Eye (tissue), 1 donor: ENCODE measurements around the gene IL25.
"Not testable (repeated sequence)": the region's sequence is repeated elsewhere in the genome, so short reads cannot be mapped to it uniquely, and the experiment has no call there.

Experiments
- DNase-seq: peaks from one replicate; pipeline ENCODE4 v3.0.0-alpha.2; 2015

Gene IL25

DNA sequence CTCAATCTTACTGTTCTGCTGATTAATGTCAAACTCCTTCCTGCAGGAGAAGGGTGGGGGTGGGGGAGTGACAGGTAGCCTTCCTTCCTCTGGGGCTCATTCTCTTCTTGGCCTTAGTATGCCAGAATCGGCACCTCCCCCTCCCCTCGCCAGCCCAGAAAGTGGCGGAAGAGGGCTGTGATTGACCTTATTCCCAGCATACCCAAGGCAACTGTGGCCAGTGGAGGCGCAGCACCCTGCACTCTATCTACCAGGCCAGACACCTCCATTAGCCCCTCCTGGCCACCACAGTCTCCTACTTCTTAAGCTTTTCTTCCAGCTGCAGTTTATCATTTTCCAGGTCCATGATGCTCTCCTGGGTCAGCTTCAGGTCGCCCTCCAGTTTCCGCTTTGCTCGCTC is 20.0 kb downstream of the IL25 start:
- DNase-seq = no peak

DNA sequence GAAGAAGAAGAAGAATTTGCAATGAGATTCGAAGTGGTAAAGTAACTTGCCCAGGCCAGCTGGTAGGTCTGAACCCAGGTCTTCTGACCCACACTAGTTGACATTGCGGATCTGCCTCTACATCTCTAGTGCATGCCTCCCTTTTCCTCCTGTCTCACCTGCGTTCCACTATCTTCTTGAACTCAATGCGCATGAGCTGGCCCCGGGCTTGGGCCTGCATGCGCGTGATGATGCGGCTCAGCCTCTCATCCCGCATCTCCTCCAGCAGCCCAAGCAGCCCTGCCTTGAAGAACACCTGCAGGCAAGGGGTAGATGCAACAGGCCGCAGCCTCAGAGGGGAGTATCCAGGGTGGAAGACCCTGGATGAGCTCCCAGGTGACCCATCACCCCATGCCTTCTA is 23.5 kb downstream of the IL25 start:
- no peak for DNase-seq

GRCh38 chr14:23396781-23397407 is 24.3 kb downstream of the IL25 start:
- DNase-seq = no peak

GRCh38 chr14:23398348-23398747 is 25.7 kb downstream of the IL25 start:
- DNase-seq = no peak

DNA sequence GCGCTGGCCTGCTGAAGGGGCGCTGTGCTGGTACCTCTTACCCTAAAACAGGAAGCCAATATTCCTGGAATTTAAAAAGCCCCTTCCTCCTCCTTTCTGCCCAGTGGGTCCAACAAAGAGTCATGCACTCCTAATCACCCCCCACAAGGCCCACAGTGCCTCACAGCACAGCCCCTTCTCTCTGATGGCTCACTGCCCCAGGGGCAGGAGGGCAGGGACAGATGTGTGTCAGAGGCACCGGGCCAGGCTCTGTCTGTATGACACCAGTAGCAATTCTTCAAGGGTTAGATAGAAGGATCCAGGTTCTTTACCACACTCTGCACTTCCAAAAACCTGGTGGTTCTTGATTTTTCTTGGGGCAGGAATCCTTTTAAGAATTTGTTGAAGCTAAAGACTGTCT is 26.5 kb downstream of the IL25 start:
- DNase-seq = no peak

- no peak for DNase-seq
Measured at GRCh38 chr14:23399591-23399990, 27.0 kb downstream of the IL25 start.

- not testable (repeated sequence) for DNase-seq
Measured at GRCh38 chr14:23400496-23401149, 28.0 kb downstream of the IL25 start.

- no peak for DNase-seq
Measured at GRCh38 chr14:23401291-23401690, 28.7 kb downstream of the IL25 start.

GRCh38 chr14:23402296-23403138 is 29.9 kb downstream of the IL25 start:
- no peak for DNase-seq

DNA sequence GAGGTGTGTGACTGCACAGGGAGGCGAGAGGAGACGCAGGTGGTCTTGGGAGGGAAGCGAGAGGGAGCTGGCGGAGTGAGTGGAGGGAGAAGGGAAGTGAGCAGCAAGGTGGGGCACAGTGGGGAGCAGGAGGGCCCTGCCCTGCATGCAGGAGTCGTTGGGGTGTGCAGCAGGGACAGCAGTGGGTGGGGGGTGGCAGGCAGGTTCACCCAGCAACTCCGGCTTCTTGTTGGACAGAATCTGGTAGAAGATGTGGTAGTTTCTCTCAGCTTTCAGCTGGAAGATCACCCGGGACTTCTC is 30.5 kb downstream of the IL25 start:
- DNase-seq = no peak

DNA sequence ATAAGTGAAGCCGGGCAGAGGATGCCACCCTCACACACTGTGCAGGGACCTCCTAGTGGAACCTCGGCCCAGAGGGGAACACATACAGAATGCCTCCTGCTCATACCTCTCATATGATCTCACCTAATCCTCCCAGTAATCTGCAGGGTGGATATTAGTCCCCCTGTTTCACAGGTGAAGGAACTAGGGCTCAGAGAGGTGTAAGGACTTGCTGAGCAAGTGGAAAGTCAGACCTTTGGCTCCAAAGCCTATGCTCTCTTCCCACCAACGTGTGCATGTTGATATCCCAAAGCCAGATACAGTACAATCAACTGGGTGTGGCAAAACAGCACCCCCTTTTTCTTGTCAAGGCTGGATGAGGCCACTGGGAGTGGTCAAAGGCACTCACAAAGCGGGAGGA is 31.3 kb downstream of the IL25 start:
- DNase-seq = no peak

DNA sequence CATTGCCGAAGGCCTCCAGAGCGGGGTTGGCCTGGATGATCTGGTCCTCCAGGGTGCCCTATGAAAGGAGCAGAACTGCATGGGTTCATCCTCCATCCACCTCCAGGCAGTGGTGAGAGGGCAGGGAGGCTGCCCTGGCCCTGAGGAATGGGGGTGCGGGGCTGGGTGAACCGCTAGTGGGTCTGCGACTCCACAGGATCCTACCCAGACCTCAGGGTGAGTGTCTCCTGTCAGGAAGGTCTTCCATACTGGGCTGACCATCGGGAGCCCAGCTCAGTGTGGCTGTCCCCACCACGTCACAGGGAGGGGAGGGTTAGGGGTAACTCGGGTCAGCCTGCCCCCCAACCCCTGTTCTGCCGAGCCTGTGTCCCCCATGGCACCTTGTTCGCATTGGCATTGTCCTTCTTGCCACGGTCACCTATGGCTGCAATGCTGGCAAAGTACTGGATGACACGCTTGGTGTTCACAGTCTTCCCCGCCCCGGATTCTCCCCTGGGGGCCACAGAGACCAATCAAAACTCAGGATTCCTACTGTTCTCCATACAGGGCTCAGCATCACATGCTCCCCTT is 31.8 kb downstream of the IL25 start:
- no peak for DNase-seq

DNA sequence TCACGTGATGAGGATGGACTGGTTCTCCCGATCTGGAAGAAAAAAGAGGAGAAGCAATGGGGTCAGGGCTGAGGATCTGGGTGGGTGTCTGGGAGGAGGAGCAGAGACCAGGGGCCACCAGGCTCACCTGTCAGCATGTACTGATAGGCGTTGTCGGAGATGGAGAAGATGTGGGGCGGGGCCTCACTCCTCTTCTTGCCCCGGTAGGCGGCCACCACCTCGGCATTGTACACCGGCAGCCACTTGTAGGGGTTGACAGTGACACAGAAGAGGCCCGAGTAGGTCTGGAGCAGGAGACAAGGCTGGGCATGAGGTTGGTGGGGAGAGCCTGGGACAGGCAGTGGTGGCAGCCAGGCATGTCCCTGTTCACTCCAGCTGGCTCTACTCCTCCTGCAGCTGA is 32.5 kb downstream of the IL25 start:
- no peak for DNase-seq

GRCh38 chr14:23405516-23406025 is 33.0 kb downstream of the IL25 start:
- no peak for DNase-seq

GRCh38 chr14:23406244-23406643 is 33.6 kb downstream of the IL25 start:
- DNase-seq = peak; percentile 72

DNA sequence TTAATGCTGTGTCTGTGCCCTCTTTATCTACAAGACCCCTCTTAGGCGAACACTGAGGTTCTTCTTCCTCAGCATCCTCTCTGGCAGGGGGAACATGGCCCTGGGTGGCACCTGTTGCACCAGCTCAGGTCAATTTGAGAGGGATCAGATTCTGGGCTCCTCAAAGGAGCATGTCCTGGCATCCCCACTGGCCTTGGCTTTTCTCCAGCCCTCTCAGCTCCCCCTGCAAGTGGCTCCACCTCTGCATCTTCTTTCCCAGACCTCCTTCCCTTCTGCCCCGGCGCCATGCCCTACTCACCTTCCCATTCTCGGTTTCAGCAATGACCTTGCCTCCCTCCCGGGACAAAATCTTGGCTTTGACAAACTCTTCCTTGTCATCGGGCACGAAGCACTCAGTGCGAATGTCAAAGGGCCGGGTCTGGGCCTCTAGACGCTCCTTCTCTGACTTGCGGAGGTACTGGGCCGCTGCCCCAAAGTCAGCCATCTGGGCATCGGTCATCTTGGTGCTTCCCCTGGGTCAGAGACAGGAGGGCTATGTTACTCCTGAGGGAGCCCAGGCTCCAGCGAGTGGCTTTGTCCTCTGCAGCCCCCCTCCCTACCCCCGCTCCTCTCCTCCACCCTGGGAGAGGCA is 34.2 kb downstream of the IL25 start:
- no peak for DNase-seq

- no peak for DNase-seq
Measured at GRCh38 chr14:23407516-23408306, 35.1 kb downstream of the IL25 start, which contains the start of gene MYH6. Gene MYH6 (minus strand): TSS chr14:23408273. CDS start chr14:23407223, 1,050 bp downstream.

DNA sequence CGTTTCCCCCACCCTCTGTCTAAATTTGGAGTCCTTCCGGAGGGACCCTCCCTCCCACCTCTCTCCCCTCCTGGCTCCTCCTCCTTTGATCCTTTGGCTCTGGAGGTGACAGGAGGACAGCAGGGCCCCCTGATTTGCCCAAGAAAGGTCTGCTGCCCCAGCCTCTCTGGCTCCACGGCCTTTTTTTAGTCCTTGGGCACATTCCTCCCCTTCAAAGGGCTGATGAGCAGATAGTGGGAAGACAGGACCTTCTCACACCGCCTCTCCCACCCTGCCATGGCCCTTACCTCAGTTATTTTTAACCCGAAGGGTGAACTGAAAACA is 35.7 kb downstream of the IL25 start:
- no peak for DNase-seq

GRCh38 chr14:23409475-23409874 is 36.9 kb downstream of the IL25 start:
- no peak for DNase-seq

DNA sequence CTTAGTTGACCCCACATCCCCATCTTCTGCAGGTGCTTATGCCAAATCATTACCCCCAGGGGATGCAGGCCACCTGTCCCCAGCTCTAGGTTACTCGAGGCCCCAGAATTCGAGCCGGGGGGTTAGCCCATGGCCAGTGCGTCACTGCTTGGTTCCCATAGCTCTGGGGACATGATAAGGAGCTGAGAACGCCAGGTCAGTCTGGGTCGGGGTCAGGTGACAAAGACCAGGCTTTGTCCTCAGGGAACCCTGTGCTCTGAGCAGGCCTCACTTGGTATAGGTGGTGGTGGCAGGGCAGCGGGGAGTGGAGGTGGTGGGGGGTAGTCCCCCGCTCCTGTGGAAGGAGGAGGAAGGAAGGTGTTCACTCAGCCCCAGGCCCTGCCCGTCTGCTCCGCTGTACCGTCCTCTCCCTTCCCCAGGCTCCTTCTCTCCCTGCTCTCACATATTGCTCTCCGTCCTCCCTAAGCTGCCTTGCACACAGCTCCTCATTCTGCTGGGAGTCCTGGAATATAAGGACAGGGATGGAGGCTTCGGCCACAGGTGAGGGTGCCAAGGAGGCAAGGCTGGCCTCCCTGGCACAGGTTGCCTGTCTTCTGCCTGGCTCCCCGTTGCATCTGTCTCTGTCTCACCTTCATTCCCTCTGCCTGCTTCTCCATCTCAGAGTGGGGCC is 37.5 kb downstream of the IL25 start:
- DNase-seq = no peak
